ELF-1 (cell line): ENCODE results near the gene TUBB.
A peak's percentile ranks its signal among the peaks of the same experiment; 100 is the strongest.
"Not testable (repeated sequence)": the region's sequence is repeated elsewhere in the genome, so short reads cannot be mapped to it uniquely, and the experiment has no call there.

Experiments used
- DNase-seq: peaks from one replicate; pipeline ENCODE4 v3.0.0-alpha.2; 2016; ENCODE audit warnings: low read depth, low spot score

The TUBB gene

DNA sequence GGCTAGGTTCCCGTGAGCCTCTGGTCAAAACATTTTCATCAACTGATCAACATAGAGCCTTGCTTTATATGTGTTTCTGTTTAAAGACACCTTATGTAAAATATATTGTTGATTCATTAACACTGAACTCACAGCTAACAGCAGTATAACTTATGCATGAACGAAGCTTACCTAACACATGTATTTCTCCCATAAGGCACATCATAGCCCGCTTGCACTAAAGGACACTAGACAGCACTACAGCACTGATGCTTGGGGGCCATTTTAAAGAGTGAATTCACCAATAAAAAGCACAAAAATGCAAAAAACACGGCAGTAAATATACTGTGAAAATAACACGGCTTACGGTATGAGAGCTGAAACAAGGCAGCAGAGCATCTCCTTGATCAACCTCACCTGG is 18.4 kb downstream of the TUBB start:
- no peak for DNase-seq

DNA sequence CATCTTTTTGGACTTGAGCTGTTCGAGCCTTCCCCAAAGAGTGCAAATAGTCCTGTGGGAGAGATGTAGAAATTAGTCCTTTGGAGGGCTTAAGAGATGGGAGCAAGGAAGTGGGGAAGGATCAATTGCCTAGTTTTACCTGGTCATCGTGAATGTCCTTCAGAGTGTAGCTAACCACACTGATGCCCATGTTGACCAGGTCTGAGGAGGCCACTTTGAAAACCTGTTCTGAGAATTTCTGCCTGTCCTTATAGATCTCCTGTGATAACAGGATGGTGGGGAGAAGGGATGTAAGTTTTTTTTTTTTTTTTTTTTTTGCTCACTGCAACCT is 20.4 kb downstream of the TUBB start:
- DNase-seq: no peak

DNA sequence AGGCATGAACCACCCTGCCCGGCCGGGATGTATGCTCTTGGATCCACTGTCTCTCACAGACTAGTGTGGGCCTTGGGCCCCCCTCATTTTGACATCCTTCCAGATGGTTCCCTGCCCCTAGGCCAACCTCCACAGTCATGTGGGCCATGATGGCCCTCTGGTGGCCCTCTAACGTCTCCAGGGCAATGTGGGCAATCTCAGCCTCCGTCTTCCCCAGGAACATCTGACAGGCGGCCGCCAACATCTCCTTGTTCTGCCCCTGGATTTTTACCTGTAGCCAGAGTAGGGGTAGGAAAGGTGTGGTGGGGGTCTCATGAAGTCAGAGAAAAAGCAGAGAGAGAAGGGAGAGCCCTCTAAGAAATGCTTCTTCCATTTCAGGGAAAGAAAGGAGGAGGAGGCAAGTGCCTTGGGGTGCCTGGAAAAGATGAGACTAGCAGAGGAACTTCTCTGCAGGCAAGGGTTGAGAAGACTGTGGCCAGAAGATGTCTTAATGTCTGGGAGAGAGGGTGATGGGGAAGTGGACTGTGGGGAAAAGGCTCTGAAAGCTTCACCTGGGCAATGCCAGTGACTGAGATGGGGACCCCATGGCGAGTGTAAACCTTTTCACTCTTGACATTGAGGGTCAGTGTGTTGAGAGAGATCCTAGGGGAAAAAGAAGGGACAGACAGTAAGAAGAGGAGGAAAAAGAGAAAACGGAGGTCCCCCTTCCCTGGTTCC is 21.1 kb downstream of the TUBB start:
- DNase-seq: no peak

DNA sequence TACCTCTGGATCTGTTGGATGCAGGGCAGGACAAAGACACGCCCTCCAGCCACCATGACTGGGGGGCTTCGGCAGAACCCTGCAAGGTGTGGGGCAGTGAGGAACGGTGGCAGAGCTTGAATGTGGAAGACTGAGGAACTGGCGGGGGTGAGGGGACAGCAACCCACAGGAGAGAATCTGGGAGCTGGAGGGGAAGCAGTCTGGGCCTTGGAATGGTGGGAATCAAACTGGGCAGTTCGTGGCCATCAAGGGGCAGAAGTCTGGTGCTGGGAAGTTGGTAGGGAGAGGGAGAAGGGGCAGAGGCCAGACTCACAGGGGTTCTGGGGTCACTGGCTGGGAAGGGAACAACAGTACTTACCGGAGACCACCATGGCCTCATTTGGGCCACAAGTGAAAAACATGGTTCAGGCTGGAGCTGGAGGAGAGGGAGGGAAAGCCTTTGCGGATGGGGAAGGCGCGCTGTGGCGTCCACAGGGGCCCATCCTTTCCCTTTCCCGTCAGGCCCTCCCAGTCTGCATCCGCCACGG is 21.7 kb downstream of the TUBB start:
- no peak for DNase-seq

DNA sequence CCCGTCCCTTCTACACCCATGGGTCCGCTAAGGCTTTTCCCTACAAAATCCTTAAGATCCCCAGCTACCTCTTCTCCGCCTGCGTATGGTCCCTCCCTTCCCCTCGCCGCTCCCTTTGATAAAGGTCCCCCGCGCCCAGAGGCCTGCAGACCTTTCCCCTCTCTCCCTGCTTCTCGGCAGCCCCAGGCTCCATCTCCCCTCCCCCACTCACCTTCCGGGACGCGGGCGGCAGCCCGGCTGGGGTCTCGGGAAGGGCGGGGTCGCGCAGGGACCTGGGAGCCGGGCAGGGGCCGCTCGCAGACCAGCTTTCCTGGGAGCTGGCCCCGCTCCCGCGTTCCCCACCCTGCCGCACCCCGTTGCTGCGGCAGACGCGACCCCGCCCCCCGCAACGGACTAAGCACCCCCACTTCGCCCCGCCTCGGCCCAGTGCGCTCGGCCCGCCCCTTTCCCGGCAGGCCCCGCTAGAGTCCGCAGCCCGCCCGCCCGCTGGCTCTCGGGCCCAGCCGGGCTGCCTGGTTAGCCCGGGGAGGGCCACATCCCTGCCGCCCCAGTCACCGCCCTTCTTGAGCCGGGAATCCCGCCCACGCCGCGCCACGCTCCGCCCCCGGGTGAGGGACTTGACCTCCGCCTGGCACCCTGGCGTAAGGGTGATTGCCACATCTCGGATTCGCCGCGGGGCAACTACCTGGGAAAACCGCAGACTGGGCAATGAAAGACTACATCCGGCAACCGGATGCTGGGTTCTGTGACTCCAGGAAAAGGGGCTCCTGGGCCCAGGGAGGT is 22.4 kb downstream of the TUBB start, which contains the start of gene FLOT1:
FLOT1 (minus strand) TSS at position 372 of the 783 bp plus-strand sequence. CDS start 498 bp downstream, outside the sequence.
- peak; percentile 95 for DNase-seq

DNA sequence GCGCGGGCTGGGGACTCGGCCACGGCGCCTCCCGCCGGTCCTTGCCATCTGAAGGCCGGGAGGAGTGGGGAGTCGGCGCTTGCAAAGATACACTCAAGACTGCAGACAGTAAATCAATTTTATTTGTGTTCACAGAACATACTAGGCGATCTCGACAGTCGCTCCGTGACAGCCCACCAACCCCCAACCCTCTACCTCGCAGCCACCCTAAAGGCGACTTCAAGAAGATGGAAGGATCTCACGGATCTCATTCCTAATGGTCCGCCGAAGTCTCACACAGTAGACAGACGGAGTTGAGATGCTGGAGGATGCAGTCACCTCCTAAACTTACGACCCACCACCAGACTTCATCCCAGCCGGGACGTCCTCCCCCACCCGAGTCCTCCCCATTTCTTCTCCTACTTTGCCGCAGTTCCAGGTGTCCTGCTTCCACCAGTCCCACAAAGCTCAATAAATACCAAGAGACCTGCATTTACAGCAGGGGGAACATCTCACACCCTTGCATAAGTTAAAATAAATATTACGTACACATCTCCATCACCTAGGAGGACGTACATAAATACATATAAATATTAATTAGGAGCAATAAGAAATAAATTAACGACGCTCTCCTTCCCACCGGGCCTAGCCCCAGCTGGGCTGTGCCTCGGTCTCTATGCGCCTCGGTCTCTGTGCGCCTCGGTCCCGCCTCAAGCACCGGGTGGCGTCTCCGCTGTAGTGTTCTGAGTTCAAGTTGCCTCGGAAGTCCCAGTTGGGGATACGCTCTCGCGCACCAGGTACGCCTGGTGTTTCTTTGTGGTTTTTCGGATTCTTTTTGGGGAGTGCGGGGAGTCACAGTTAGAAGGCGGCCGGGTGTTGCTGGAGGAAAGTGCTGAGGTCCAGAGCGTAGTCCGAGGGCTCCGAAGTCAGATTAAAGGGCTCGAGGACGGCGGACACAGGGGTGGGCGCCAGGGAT is 23.2 kb downstream of the TUBB start:
- DNase-seq: no peak

DNA sequence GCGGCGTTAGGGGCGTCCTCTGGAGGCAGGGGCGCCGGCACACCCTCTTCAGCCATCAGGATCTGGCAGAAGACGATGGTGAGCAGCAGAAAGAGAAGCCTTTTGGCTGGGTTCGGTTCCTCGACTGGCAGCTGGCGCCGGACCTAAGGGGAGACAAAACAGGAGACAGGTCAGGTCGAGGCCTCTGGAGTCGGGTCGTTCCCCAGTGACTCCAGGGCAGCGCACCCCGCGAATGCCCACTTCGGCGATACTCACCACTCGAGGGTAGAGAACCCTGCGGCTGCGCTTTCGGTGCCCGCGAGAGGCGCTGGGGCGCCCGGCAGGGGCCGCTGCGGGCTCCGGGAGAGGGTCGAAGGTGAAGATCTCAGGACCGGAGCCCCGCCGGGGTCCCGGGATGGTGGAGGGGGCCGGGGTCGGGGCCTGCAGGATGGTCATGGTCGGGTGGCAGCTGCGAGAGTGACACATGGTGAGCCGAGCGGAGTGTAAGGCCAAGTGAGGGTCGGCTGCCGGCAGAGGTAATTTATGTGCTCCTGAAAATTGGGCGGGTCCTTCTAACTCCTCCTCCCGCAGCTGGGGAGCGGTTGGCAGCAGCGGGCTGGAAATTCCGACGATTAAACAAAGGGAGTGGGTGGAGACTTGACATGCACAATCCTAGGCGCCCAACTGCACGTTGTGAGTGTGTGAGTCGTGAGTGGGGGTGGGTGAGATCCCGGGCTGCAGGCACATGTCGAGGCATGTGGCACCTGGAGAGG is 24.1 kb downstream of the TUBB start, which contains the start of gene IER3:
IER3 (minus strand) TSS at position 494 of the 752 bp plus-strand sequence; CDS start at position 465, 29 bp downstream.
- DNase-seq: peak; percentile 95

DNA sequence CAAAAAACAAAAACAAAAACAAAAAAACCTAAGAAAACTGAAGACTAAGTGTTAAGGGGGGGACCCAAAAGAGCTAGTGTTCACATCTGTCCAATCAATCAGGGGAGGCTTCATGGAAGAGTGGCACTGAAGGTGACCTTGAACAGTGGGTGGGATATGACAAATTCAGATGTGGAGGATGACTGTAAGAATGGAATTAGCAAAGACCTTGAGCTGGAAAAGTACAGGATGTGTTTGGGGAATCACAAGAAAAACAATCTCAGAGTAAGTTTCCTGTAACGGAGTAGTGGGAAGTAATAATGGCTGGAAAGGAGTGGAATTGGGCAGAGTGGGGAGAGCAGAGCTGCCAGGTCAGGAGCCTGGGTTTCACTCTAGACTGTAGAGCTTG is 27.1 kb downstream of the TUBB start:
- DNase-seq: no peak

DNA sequence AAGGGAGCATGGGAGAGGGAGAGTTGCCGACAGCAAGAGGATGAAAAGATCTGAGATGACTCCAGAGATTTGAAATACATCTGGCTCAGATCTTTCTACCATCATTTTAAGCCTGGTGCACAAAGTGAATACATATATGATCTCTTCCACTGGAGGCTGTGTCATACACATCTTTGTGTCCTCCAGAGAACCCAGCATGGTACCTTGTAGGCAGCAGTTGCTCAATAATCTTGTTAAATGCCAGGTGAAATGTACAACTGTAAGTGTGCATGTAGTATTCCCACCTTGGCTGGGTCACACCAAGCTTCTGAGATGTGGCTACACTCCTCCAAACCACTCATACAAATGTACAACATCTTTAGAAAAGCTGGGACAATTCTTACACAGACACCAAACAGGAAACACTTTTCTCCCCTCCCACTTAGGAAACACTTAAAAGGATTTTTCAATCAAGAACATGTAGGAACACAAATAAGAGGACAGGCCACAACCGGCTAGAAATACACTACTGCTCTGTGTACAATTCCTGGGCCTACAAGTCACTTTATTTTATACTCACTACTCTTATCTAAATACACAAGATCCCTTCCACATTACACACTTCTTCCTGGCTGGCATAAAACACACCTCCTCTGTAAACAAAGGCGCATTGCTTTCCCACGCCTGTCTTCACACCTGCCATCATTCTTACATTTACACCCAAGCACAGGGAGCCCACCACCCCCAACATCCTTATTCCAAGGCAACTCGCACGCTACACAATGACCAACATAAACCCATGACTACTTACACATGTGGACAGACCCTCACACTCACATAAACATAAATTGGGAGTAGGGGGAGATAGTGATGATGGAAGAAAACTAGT is 28.0 kb downstream of the TUBB start:
- DNase-seq: no peak

DNA sequence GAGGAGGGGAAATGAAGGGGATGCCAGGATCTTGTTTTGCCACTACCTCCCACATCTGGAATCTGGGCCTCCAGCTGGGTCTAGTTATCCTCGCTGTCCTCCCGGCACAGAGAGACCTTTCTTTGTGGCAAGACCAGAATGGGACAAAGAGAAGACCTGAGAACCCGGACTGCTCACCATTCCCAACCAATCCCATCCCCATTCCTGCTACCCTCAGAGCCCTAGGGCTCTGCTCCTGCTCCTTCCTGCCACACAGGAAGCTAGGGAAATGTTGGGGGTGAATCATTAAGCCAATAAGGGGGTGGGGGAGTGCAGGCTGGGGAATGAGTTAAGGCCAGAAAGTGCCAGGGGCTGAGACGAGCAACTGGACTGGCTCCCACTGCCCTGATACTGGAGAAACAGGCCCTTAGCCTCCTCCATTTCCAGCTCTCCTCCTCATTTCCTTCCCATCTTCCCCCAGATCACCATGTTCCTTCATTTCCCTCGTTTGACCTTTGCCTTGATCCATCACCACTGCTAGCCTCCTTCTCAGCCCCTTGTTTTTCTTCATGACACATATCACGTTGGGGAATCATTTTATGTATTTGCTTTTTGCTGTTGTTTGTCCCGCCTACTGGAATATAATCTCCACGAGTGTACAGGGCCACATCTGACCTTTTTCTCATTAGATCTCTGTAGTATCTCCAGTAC is 28.8 kb downstream of the TUBB start:
- DNase-seq: no peak

DNA sequence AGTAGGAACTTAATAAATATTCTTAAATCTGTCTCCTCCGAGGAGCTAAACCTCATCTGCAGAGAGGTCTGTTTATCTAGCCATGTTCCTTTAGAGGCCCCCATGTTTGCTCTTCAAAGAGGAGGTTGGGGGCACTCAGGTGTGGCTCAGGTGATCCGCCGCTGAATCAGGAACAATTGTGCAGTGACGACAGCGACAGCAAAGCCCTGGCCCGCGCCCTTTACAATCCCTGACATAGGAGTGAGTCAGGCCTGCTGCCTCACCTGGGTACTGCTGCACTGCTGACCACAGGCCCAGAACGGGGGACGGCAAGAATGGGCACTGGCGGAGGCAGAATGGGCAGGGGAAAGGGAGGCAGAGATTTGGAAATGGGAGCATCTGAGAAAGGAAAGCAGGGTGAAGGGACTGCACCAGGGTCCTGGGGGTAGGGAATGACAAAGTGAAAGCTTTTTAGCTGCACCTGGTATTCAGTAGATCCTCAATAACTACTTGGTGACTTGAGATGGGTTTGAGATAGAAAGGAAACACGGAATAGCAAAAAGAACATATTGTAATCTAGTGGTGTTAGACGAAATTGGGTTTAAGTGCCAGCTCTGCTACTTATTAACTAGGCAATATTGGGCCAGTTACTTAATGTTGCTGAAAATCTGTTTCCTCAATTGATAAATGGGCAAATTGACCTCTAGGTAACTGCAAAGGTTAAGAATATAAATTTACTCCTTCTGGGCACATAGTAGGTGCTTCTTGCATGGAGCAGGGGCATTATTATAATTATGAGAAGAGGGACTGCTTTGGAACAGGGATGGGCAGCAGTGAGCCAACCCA is 29.6 kb downstream of the TUBB start:
- no peak for DNase-seq

DNA sequence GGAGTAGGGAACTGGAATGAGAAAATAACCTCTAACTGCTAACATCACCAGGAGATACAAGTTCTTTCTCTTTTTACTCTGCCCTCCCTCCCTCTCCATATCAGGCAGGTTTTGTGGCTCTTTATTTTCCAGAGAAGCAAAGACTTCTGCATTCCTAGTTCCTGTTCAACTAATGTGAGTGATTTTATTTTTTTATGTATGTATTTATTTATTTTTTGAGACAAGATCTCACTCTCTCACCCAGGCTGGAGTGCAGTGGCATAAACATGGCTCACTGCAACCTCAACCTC is 30.2 kb downstream of the TUBB start:
- DNase-seq: no peak

DNA sequence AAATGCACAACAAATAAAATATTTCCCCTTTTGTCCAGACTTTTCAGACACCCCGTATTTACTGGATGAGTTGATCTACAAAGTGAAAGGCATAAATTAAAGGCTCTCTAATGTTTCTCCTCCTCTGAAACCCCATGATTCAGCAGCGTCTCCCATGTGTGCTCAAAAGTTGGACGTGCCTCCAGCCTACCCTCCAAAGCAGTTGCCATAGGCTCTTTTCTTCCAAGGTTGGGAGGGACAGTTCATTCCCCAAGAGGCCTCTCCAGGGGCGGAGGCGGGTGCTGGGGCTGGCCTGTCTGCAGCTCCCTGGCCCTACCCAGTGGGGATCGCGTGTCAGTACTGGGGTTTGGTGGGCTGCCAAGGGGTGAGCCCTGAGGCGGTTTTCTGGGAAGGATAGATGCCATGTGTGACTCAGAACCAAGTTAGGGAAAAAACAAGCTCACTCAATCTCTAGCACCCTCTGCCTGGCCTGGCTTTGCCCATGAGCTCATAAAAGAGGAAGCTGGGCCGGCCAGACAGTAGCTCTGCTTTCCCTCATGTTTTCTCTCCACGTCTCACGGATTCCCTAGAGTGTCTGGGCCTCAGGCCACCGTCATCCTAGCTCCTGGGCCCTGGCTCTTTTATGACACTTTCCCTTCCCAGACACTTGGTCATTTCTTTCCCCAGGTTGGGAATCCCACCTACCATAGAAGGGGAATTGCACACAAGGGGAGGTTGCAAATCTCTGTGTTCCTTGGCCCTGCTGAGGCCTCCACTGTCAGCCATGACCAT is 32.2 kb downstream of the TUBB start:
- peak; percentile 78 for DNase-seq

DNA sequence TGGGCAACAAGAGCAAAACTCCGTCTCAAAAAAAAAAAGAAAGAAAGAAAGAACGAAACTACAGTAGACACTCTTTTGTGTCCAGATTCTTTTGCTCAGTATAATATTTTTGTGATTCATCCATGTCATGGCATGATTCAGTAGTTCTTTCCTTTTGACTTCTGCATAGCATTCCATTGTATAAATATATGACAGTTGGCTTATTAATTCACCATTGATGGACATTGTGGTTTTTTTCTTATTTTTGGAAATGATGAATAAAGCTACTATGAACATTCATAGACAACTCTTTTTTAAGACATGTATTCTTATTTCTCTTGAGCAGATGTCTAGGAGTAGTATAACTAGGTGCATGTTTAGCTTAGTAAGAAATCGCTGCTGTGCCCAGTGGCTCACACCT is 34.5 kb downstream of the TUBB start:
- DNase-seq: no peak

DNA sequence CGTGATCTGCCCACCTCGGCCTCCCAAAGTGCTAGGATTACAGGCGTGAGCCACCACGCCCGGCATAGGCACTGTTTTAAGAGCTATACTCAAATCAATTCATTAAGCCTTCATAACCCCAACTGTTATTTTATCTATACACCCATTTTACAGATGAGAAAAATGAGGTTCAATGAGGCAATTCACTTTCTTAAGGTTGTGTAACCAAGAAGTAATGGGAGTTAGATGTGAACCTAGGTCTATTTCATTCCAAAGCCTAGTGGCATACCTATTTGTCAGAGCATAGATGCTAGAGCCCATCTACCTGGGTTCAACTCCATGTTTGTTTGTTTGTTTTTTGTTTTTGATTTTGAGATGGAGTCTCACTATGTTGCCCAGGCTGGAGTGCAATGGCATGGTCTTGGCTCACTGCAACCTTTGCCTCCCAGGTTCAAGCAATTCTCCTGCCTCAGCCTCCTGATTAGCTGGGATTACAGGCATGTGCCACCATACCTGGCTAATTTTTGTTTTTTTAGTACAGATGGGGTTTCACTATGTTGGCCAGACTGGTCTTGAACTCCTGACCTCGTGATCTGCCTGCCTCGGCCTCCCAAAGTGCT is 36.4 kb downstream of the TUBB start:
- not testable (repeated sequence) for DNase-seq

DNA sequence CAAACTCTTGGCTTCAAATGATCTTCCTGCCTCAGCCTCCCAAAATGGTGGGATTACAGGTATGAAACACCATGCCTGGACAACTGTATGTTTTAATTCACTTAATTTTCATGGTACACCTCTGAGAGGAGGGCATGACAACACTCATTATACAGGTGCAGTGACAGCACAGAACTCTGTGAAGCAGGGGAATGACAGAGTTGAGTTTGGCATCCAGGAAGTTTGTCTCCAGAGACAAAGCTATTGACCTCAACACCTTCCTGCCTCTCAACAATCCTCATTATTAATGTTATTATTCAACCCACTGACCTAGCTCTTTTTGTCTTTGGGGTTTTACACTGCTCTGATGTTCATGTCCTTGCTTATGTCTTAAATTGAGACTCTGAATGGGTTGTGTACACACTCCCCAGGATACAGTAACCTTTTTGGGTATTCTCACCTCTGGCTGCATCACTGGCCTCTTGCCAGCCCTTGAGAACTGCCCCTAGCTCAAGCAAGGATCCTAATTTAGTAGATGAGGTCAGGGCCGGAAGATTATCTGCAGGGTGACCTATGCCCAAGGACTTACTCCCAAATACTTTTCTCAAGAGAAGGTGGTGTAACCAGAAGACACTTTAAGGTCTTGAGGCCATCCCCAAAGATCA is 37.2 kb downstream of the TUBB start:
- no peak for DNase-seq
